Keratinocyte (primary cell): ENCODE measurements around the gene RARA. TPM values are rescaled to one million over a fixed set of nuclear protein-coding genes. Genes with fewer than 3 reads are reported as not detected.

Source experiments
- DNase-seq: peaks from one replicate; pipeline ENCODE4 v3.0.0-alpha.2; 2011; ENCODE audit warnings: low read depth, missing footprints, low spot score
- FAIRE-seq: peaks from 2 replicates; lab custom pipeline; 2011; peaks lifted over from hg19 to GRCh38; lab: Jason Lieb, UNC
- H2AFZ ChIP-seq: 2 replicates; pipeline ENCODE4 v1.6.0; 2012; ENCODE audit warnings: low read length, control low read depth, inconsistent platforms; ENCODE audit not compliant: control insufficient read depth
- H3K27ac ChIP-seq: 2 replicates; pipeline ENCODE4 v1.5.1; 2011; ENCODE audit warnings: low read length; ENCODE audit not compliant: control insufficient read depth, insufficient read depth
- H3K27me3 ChIP-seq: 3 replicates; pipeline ENCODE4 v1.6.0; 2011; ENCODE audit warnings: low read length; ENCODE audit not compliant: control insufficient read depth, insufficient read depth; ENCODE audit errors: extremely low read depth
- H3K36me3 ChIP-seq, 2 experiments: 2 replicates in 1 of 2; 3 replicates in 1 of 2; pipeline ENCODE4 v1.5.1; 2011; ENCODE audit warnings: low read length in 2 of 2, mild to moderate bottlenecking in 1 of 2; ENCODE audit not compliant: control insufficient read depth in 2 of 2, insufficient read depth in 2 of 2; ENCODE audit errors: extremely low read depth in 1 of 2
- H3K4me1 ChIP-seq: 3 replicates; pipeline ENCODE4 v1.5.1; 2011; ENCODE audit warnings: low read length; ENCODE audit not compliant: control insufficient read depth, insufficient read depth; ENCODE audit errors: extremely low read depth
- H3K4me2 ChIP-seq: 3 replicates; pipeline ENCODE4 v1.6.0; 2011; ENCODE audit warnings: low read depth, low read length; ENCODE audit not compliant: control insufficient read depth, insufficient read depth; ENCODE audit errors: extremely low read depth
- H3K4me3 ChIP-seq, 3 experiments: fragments of 200-600 bp in 1 of 3; sonication (generic) in 1 of 3; 2 replicates in 2 of 3; 3 replicates in 1 of 3; pipeline ENCODE4 v1.5.1; 2011 to 2016; ENCODE audit warnings: low read length in 3 of 3, mild to moderate bottlenecking in 3 of 3, control low read depth in 2 of 3, inconsistent platforms in 1 of 3, low read depth in 1 of 3, mixed read lengths in 1 of 3, mixed run types in 1 of 3, moderate library complexity in 1 of 3; ENCODE audit not compliant: control insufficient read depth in 2 of 3, insufficient read depth in 2 of 3; ENCODE audit errors: extremely low read depth in 1 of 3
- H3K79me2 ChIP-seq: 2 replicates; pipeline ENCODE4 v1.6.0; 2012; ENCODE audit warnings: low read length; ENCODE audit not compliant: control insufficient read depth, insufficient read depth
- H3K9ac ChIP-seq: 3 replicates; pipeline ENCODE4 v1.6.0; 2011; ENCODE audit warnings: low read length; ENCODE audit not compliant: control insufficient read depth, insufficient read depth; ENCODE audit errors: extremely low read depth
- H3K9me1 ChIP-seq: 3 replicates; pipeline ENCODE4 v1.6.0; 2011; ENCODE audit warnings: low read length; ENCODE audit not compliant: control insufficient read depth, insufficient read depth; ENCODE audit errors: extremely low read depth
- H3K9me3 ChIP-seq: 2 replicates; pipeline ENCODE4 v1.5.1; 2012; ENCODE audit warnings: low read depth, low read length; ENCODE audit not compliant: control insufficient read depth
- H4K20me1 ChIP-seq: 3 replicates; pipeline ENCODE4 v1.6.0; 2011; ENCODE audit warnings: low read length; ENCODE audit not compliant: control insufficient read depth, insufficient read depth; ENCODE audit errors: extremely low read depth
- CTCF ChIP-seq, 3 experiments: IDR thresholded peaks in 1 of 3; conservative IDR thresholded peaks in 1 of 3; optimal IDR thresholded peaks in 1 of 3; 2 replicates in 2 of 3; 3 replicates in 1 of 3; pipeline versions ENCODE3 to v1.5.1; 2011; ENCODE audit warnings: low read length in 3 of 3, mild to moderate bottlenecking in 3 of 3, moderate library complexity in 2 of 3, control low read depth in 1 of 3, inconsistent platforms in 1 of 3; ENCODE audit not compliant: insufficient read depth in 2 of 3; ENCODE audit errors: extremely low read depth in 1 of 3
- EZH2 ChIP-seq: IDR thresholded peaks from one replicate; pipeline ENCODE4 v1.6.1; 2012; ENCODE audit warnings: inconsistent platforms, mild to moderate bottlenecking, low read length, moderate library complexity
- dilution Hi-C: fragments of 300-500 bp; cut with MboI; formaldehyde crosslinking; loops from one replicate; pipeline ENCODE4 v1.7.0; 2020; ENCODE audit warnings: low sequenced_read_pairs; ENCODE audit not compliant: extremely low pct_ligation_motif_present
- polyA plus RNA-seq, 5 experiments: library from polyadenylated mRNA; depleted of rRNA in 3 of 5; stranded (reverse) in 3 of 5; stranded (forward) in 1 of 5; unstranded in 1 of 5; fragments of >200 nt; gene quantifications; 1 replicate in 1 of 5; 2 replicates in 3 of 5; 3 replicates in 1 of 5; pipeline versions ENCODE4 v1.2.1 to v1.2.3, GENCODE V29; 2011 to 2012; ENCODE audit warnings: missing spikeins in 2 of 5, low read depth in 1 of 5, low replicate concordance in 1 of 5

RARA gene
- polyA plus RNA-seq, 1 donor (not counting 4 experiments of a cell fraction or from before 2014, with no cell fraction given): 3.8 TPM

GRCh38 chr17:40364906-40365305, 55.9 kb downstream of the RARA start:
- no peaks in the 10 kb centered on the region for H3K27me3 ChIP-seq
- no peak overlapping the region for H3K4me3 ChIP-seq
- DNase-seq: no peak
- H3K9me3 ChIP-seq: no peaks in the 10 kb centered on the region
- no peaks in the 10 kb centered on the region for H3K4me1 ChIP-seq
- no peaks in the 10 kb centered on the region for H3K79me2 ChIP-seq
- dilution Hi-C loops: loop anchor here (5.0 kb wide), 1 partner anchor 63 kb away; no protein-coding TSS in a partner anchor
- H2AFZ ChIP-seq: no peak overlapping the region
- FAIRE-seq: no peak
- H3K4me2 ChIP-seq: no peak overlapping the region
- H3K9me1 ChIP-seq: no peaks in the 10 kb centered on the region
- no peaks in the 10 kb centered on the region for H4K20me1 ChIP-seq
- no peak overlapping the region for H3K9ac ChIP-seq
- no peaks in the 10 kb centered on the region for H3K36me3 ChIP-seq
- TF ChIP-seq CTCF (optimal IDR thresholded peaks at IDR 0.05 in 1 of 3, IDR thresholded peaks at IDR 0.05 in 1 of 3, conservative IDR thresholded peaks at IDR 0.05 in 1 of 3; ENCODE audit: extremely low read depth in 1 of 3, insufficient read depth in 2 of 3, low read length in 3 of 3) (no peak), EZH2 (no peak)
- no peak overlapping the region for H3K27ac ChIP-seq

GRCh38 chr17:40366076-40366860, 57.3 kb downstream of the RARA start:
- dilution Hi-C loops: no loop called here
- no peak overlapping the region for H3K9ac ChIP-seq
- FAIRE-seq (no peak), DNase-seq (no peak)
- H3K9me1 ChIP-seq: no peaks in the 10 kb centered on the region
- H3K79me2 ChIP-seq: no peaks in the 10 kb centered on the region
- H4K20me1 ChIP-seq: no peaks in the 10 kb centered on the region
- H3K4me1 ChIP-seq: no peaks in the 10 kb centered on the region
- H3K9me3 ChIP-seq: no peaks in the 10 kb centered on the region
- no peak overlapping the region for H3K4me3 ChIP-seq
- H3K4me2 ChIP-seq: no peak overlapping the region
- TF ChIP-seq CTCF (optimal IDR thresholded peaks at IDR 0.05 in 1 of 3, IDR thresholded peaks at IDR 0.05 in 1 of 3, conservative IDR thresholded peaks at IDR 0.05 in 1 of 3; ENCODE audit: extremely low read depth in 1 of 3, insufficient read depth in 2 of 3, low read length in 3 of 3) (no peak), EZH2 (no peak)
- no peak overlapping the region for H3K27ac ChIP-seq
- H3K27me3 ChIP-seq: no peaks in the 10 kb centered on the region
- H3K36me3 ChIP-seq: no peaks in the 10 kb centered on the region
- H2AFZ ChIP-seq: no peak overlapping the region
